ENCODE results near the gene IPO5. TPM values are rescaled to one million over a fixed set of nuclear protein-coding genes. Genes with fewer than 3 reads are reported as not detected.

IPO5 gene
- total RNA-seq, 1 experiment from 2014 or later, result 155 TPM

GRCh38 chr13:98022210-98022609 lies 68.7 kb downstream of the IPO5 start:
- Histone ChIP-seq H3K27me3 (ENCODE audit: low read length) (no peaks in the 10 kb centered on the region), H3K36me3 (ENCODE audit: low read depth, low read length) (peaks cover 51% of the 10 kb centered on the region), H3F3A (ENCODE audit: low read length, unreplicated experiment) (no peaks in the 10 kb centered on the region), H3K27ac (ENCODE audit: low read length) (0 out of 2 replicates have a peak overlapping the region, but pooled peaks have one; percentile 26), H3K79me2 (ENCODE audit: low read length) (no peaks in the 10 kb centered on the region), H3K9me3 (ENCODE audit: low read length) (no peaks in the 10 kb centered on the region), H3K4me2 (ENCODE audit: low read length) (no peak overlapping the region), H2AFZ (ENCODE audit: low read length) (no peak overlapping the region), H4K20me1 (ENCODE audit: low read length) (peaks cover 9% of the 10 kb centered on the region; the same call in 1 of the 2 replicates), H3K4me1 (ENCODE audit: insufficient read depth, low read length) (peaks cover 7% of the 10 kb centered on the region; the same call in 1 of the 2 replicates), H3K4me3 (ENCODE audit: low read length) (no peak overlapping the region), H3K9me2 (replicated peaks; ENCODE audit: low read length) (no peaks in the 10 kb centered on the region), H3K9ac (ENCODE audit: low read length) (no peak overlapping the region)
- intact Hi-C loops (cut with micrococcal nuclease), result loop anchor here (5.0 kb wide), 1 partner anchor 45 kb away; no protein-coding TSS in a partner anchor
- CTCF ChIA-PET, result no interaction called here
- POLR2A ChIA-PET (ENCODE audit: unreplicated experiment), result interaction anchor here (0.6 kb wide), 2 partner anchors 41 to 664 kb away, joined by 3 to 9 read pairs; no protein-coding TSS in a partner anchor
- DNase-seq (peak; percentile 78), ATAC-seq (peak; percentile 95)
- TF ChIP-seq EZH2phosphoT487 (IDR thresholded peaks at IDR 0.05; ENCODE audit: borderline replicate concordance, low read length) (no peak), CTCF (conservative IDR thresholded peaks at IDR 0.05; ENCODE audit: low read depth, low read length) (no peak), EZH2 (IDR thresholded peaks at IDR 0.05; ENCODE audit: low read length, unreplicated experiment) (no peak)
- BruUV-seq (replicated peaks), result TSS peak; percentile 13

GRCh38 chr13:98025480-98026025 lies 72.1 kb downstream of the IPO5 start:
- ChIA-PET CTCF (interaction anchor here (0.7 kb wide), 1 partner anchor 639 kb away, joined by 6 read pairs; no protein-coding TSS in a partner anchor), POLR2A (ENCODE audit: unreplicated experiment) (no interaction called here)
- peaks cover 9% of the 10 kb centered on the region; the same call in 1 of the 2 replicates for H4K20me1 ChIP-seq (ENCODE audit: low read length)
- no peak overlapping the region for H3K4me2 ChIP-seq (ENCODE audit: low read length)
- no peaks in the 10 kb centered on the region for H3F3A ChIP-seq (ENCODE audit: low read length, unreplicated experiment)
- intact Hi-C loops (cut with micrococcal nuclease), result no loop called here
- no peak for TF ChIP-seq EZH2phosphoT487 (IDR thresholded peaks at IDR 0.05; ENCODE audit: borderline replicate concordance, low read length)
- TF ChIP-seq CTCF (conservative IDR thresholded peaks at IDR 0.05; ENCODE audit: low read depth, low read length), result no peak
- no peaks in the 10 kb centered on the region for H3K9me2 ChIP-seq (replicated peaks; ENCODE audit: low read length)
- no peaks in the 10 kb centered on the region for H3K9me3 ChIP-seq (ENCODE audit: low read length)
- H3K36me3 ChIP-seq (ENCODE audit: low read depth, low read length), result peaks cover 31% of the 10 kb centered on the region
- ATAC-seq, result no peak
- BruUV-seq (replicated peaks), result TSS peak; percentile 8
- no peaks in the 10 kb centered on the region for H3K27me3 ChIP-seq (ENCODE audit: low read length)
- no peak overlapping the region for H3K27ac ChIP-seq (ENCODE audit: low read length)
- no peak for DNase-seq
- no peak overlapping the region for H3K4me3 ChIP-seq (ENCODE audit: low read length)
- H3K79me2 ChIP-seq (ENCODE audit: low read length), result no peaks in the 10 kb centered on the region
- H3K4me1 ChIP-seq (ENCODE audit: insufficient read depth, low read length), result peaks cover 7% of the 10 kb centered on the region; the same call in 1 of the 2 replicates
- H3K9ac ChIP-seq (ENCODE audit: low read length), result no peak overlapping the region
- H2AFZ ChIP-seq (ENCODE audit: low read length), result no peak overlapping the region

- TF ChIP-seq CTCF (conservative IDR thresholded peaks at IDR 0.05; ENCODE audit: low read depth, low read length) (no peak), EZH2 (IDR thresholded peaks at IDR 0.05; ENCODE audit: low read length, unreplicated experiment) (no peak), EZH2phosphoT487 (IDR thresholded peaks at IDR 0.05; ENCODE audit: borderline replicate concordance, low read length) (no peak)
- H3K9me3 ChIP-seq (ENCODE audit: low read length), result no peaks in the 10 kb centered on the region
- H3K9ac ChIP-seq (ENCODE audit: low read length), result no peak overlapping the region
- no peak overlapping the region for H3K4me2 ChIP-seq (ENCODE audit: low read length)
- peaks cover 9% of the 10 kb centered on the region; the same call in 1 of the 2 replicates for H4K20me1 ChIP-seq (ENCODE audit: low read length)
- H3K36me3 ChIP-seq (ENCODE audit: low read depth, low read length), result peaks cover 23% of the 10 kb centered on the region
- H3K27ac ChIP-seq (ENCODE audit: low read length), result no peak overlapping the region
- no peaks in the 10 kb centered on the region for H3K27me3 ChIP-seq (ENCODE audit: low read length)
- no peaks in the 10 kb centered on the region for H3K79me2 ChIP-seq (ENCODE audit: low read length)
- ATAC-seq, result no peak
- peaks cover 7% of the 10 kb centered on the region; the same call in 1 of the 2 replicates for H3K4me1 ChIP-seq (ENCODE audit: insufficient read depth, low read length)
- H3K4me3 ChIP-seq (ENCODE audit: low read length), result no peak overlapping the region
- no TSS peak for BruUV-seq (replicated peaks)
- DNase-seq, result no peak
- intact Hi-C loops (cut with micrococcal nuclease), result no loop called here
- no peaks in the 10 kb centered on the region for H3F3A ChIP-seq (ENCODE audit: low read length, unreplicated experiment)
- no peak overlapping the region for H2AFZ ChIP-seq (ENCODE audit: low read length)
- ChIA-PET POLR2A (ENCODE audit: unreplicated experiment) (no interaction called here), CTCF (no interaction called here)
- no peaks in the 10 kb centered on the region for H3K9me2 ChIP-seq (replicated peaks; ENCODE audit: low read length)
Measured at GRCh38 chr13:98026457-98026857, 73.0 kb downstream of the IPO5 start.
